H9 (cell line): ENCODE data around the gene KLHDC7A. TPM values are rescaled to one million over a fixed set of nuclear protein-coding genes. Genes with fewer than 3 reads are reported as not detected.

Experiments used
- DNase-seq: peaks from one replicate; pipeline ENCODE4 v3.0.0-alpha.2; 2017
- H2AFZ ChIP-seq: one replicate; pipeline ENCODE4 v1.6.1; 2013; ENCODE audit warnings: mild to moderate bottlenecking, low read length, control low read depth, moderate library complexity
- H2AK5ac ChIP-seq: 2 replicates; pipeline ENCODE4 v1.6.1; 2013; ENCODE audit warnings: low read length, control low read depth, mixed read lengths; ENCODE audit not compliant: insufficient read length
- H2BK120ac ChIP-seq: one replicate; pipeline ENCODE4 v1.6.1; 2013; ENCODE audit warnings: low read depth, mild to moderate bottlenecking, low read length, control low read depth, inconsistent platforms; ENCODE audit not compliant: poor library complexity, severe bottlenecking
- H2BK12ac ChIP-seq: 2 replicates; pipeline ENCODE4 v1.6.1; 2013; ENCODE audit warnings: low read length, control low read depth, mixed read lengths, low read depth; ENCODE audit not compliant: insufficient read length
- H2BK15ac ChIP-seq: 2 replicates; pipeline ENCODE4 v1.6.1; 2013; ENCODE audit warnings: low read depth, low read length, control low read depth
- H2BK20ac ChIP-seq: one replicate; pipeline ENCODE4 v1.6.1; 2013; ENCODE audit warnings: low read depth, mild to moderate bottlenecking, low read length, control low read depth, inconsistent platforms; ENCODE audit not compliant: poor library complexity, severe bottlenecking
- H2BK5ac ChIP-seq: 2 replicates; pipeline ENCODE4 v1.6.1; 2013; ENCODE audit warnings: low read length, control low read depth, mixed read lengths; ENCODE audit not compliant: insufficient read length
- H3K14ac ChIP-seq: 2 replicates; pipeline ENCODE4 v1.6.1; 2013; ENCODE audit warnings: low read length, control low read depth; ENCODE audit not compliant: insufficient read depth
- H3K18ac ChIP-seq: 2 replicates; pipeline ENCODE4 v1.6.1; 2013; ENCODE audit warnings: low read depth, mild to moderate bottlenecking, mixed read lengths, low read length, control low read depth; ENCODE audit not compliant: insufficient read length
- H3K23ac ChIP-seq: 2 replicates; pipeline ENCODE4 v1.6.1; 2013; ENCODE audit warnings: low read length, control low read depth, mixed read lengths, low read depth; ENCODE audit not compliant: insufficient read length
- H3K23me2 ChIP-seq: 2 replicates; pipeline ENCODE4 v1.6.1; 2013; ENCODE audit warnings: low read depth, mild to moderate bottlenecking, mixed read lengths, low read length, control low read depth; ENCODE audit not compliant: insufficient read length, poor library complexity, severe bottlenecking
- H3K27ac ChIP-seq: 2 replicates; pipeline ENCODE4 v1.5.1; 2013; ENCODE audit warnings: low read length, control low read depth, mixed read lengths, low read depth; ENCODE audit not compliant: insufficient read length
- H3K27me3 ChIP-seq: 2 replicates; pipeline ENCODE4 v1.6.1; 2013; ENCODE audit warnings: low read length, control low read depth, inconsistent platforms; ENCODE audit not compliant: insufficient read depth
- H3K4ac ChIP-seq: 2 replicates; pipeline ENCODE4 v1.6.1; 2013; ENCODE audit warnings: low read depth, mild to moderate bottlenecking, control low read depth, inconsistent platforms, low read length, moderate library complexity
- H3K4me1 ChIP-seq: 2 replicates; pipeline ENCODE4 v1.6.1; 2013; ENCODE audit warnings: low read length, control low read depth, inconsistent platforms; ENCODE audit not compliant: insufficient read depth
- H3K4me2 ChIP-seq: 2 replicates; pipeline ENCODE4 v1.6.1; 2013; ENCODE audit warnings: low read length, control low read depth, mixed read lengths; ENCODE audit not compliant: insufficient read length, insufficient read depth
- H3K56ac ChIP-seq: 2 replicates; pipeline ENCODE4 v1.6.1; 2013; ENCODE audit warnings: low read depth, mild to moderate bottlenecking, mixed read lengths, low read length, control low read depth; ENCODE audit not compliant: insufficient read length
- H3K79me1 ChIP-seq: 2 replicates; pipeline ENCODE4 v1.6.1; 2013; ENCODE audit warnings: low read depth, mild to moderate bottlenecking, moderate library complexity, low read length, control low read depth, inconsistent platforms; ENCODE audit not compliant: insufficient read depth, poor library complexity, severe bottlenecking
- H3K79me2 ChIP-seq: 2 replicates; pipeline ENCODE4 v1.6.1; 2013; ENCODE audit warnings: low read length, control low read depth, inconsistent platforms; ENCODE audit not compliant: insufficient read depth
- H3K9ac ChIP-seq: 2 replicates; pipeline ENCODE4 v1.6.1; 2013; ENCODE audit warnings: low read length, control low read depth, mixed read lengths; ENCODE audit not compliant: insufficient read length; ENCODE audit errors: extremely low read depth
- H3K9me3 ChIP-seq: one replicate; pipeline ENCODE4 v1.6.1; 2013; ENCODE audit warnings: low read depth, low read length, inconsistent platforms; ENCODE audit not compliant: control insufficient read depth
- H3T11ph ChIP-seq: one replicate; pipeline ENCODE4 v1.6.1; 2013; ENCODE audit warnings: mild to moderate bottlenecking, low read length, control low read depth, inconsistent platforms
- H4K20me1 ChIP-seq: one replicate; pipeline ENCODE4 v1.6.1; 2013; ENCODE audit not compliant: control insufficient read depth, insufficient read length, insufficient read depth
- H4K5ac ChIP-seq: 2 replicates; pipeline ENCODE4 v1.6.1; 2013; ENCODE audit warnings: low read depth, mild to moderate bottlenecking, mixed read lengths, low read length, control low read depth; ENCODE audit not compliant: insufficient read length
- H4K8ac ChIP-seq: replicated peaks from 2 replicates; pipeline ENCODE4 v1.6.1; 2013; ENCODE audit warnings: low read length, control low read depth, mixed read lengths, low read depth; ENCODE audit not compliant: insufficient read length
- H4K91ac ChIP-seq: 2 replicates; pipeline ENCODE4 v1.6.1; 2013; ENCODE audit warnings: low read depth, mild to moderate bottlenecking, moderate library complexity, mixed read lengths, low read length, control low read depth; ENCODE audit not compliant: insufficient read length
- H3K27ac Mint-ChIP-seq, 3 experiments: 2 replicates in 2 of 3; 3 replicates in 1 of 3; pipeline ENCODE4 v1.8.0; 2020 to 2021; ENCODE audit warnings: mixed read lengths in 3 of 3, mild to moderate bottlenecking in 1 of 3, moderate library complexity in 1 of 3
- H3K27me3 Mint-ChIP-seq: 2 replicates; pipeline ENCODE4 v1.8.0; 2021; ENCODE audit warnings: low read depth, mild to moderate bottlenecking, moderate library complexity, mixed read lengths
- H3K36me3 Mint-ChIP-seq, 3 experiments: 2 replicates in 2 of 3; 3 replicates in 1 of 3; pipeline ENCODE4 v1.8.0; 2020 to 2021; ENCODE audit warnings: low read depth in 3 of 3, mixed read lengths in 3 of 3; ENCODE audit not compliant: insufficient read depth in 1 of 3
- H3K4me1 Mint-ChIP-seq, 2 experiments: 2 replicates each; pipeline ENCODE4 v1.8.0; 2020; ENCODE audit warnings: mixed read lengths in 2 of 2
- H3K4me3 Mint-ChIP-seq, 2 experiments: 2 replicates in 1 of 2; 3 replicates in 1 of 2; pipeline ENCODE4 v1.8.0; 2020 to 2021; ENCODE audit warnings: mild to moderate bottlenecking in 2 of 2, mixed read lengths in 2 of 2, moderate library complexity in 1 of 2
- H3K9me3 Mint-ChIP-seq, 2 experiments: 2 replicates in 1 of 2; 3 replicates in 1 of 2; pipeline ENCODE4 v1.8.0; 2020; ENCODE audit warnings: mild to moderate bottlenecking in 2 of 2, mixed read lengths in 2 of 2, moderate library complexity in 1 of 2
- WGBS: extraction: QIAGEN DNeasy Blood & Tissue Kit; methylation state at CpG from one replicate; pipeline ENCODE4 v1.1.7; 2013; ENCODE audit warnings: missing lambda C conversion rate, low lambda C conversion rate, mixed read lengths; ENCODE audit not compliant: insufficient read length; ENCODE audit errors: extremely low coverage; 5-methylcytosine and 5-hydroxymethylcytosine counted together
- total RNA-seq: library from RNA; stranded (reverse); gene quantifications from 2 replicates; pipeline ENCODE4 v1.2.1, GENCODE V29; 2021
- TF ChIP-seq, protein P1 (sequence below): fragments of 200-600 bp; sonication (generic); conservative IDR thresholded peaks from 3 replicates; pipeline ENCODE4 v1.8.0; 2021; ENCODE audit warnings: antibody characterized with exemption, mild to moderate bottlenecking

Gene KLHDC7A
- total RNA-seq, 1 experiment from 2014 or later: 11.4 TPM

DNA sequence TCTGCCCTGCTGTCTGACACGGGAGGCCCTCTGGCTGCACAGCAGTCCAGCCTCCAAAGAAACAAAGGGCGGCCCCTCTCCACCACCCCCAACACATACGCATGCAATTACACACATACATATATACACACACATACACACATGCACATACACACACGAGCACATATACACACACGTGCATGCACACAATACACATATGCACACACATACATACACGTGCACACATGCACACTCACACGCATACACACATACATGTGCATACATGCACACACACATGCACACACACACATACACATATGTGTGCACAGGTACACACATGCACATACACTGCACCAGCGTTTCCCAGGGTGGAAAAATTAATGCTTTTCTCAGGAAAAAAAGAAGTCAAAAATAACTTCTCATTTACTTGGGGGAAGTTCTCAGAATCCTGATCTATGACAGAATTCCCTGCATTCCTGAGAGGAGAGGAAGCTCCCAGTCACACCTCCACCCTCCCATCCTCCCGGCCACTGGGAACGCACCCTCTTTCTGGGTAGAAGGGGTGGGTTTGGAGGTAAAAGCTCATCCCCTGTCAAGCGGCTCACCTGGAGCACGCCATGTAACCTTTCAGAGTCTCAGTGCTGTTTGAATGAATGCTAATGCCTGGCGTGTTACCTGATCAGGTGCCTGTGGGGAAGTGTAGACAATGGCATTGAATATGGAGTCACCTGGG is 33.1 kb upstream of the KLHDC7A start:
- H3K79me1 ChIP-seq: no peaks in the 10 kb centered on the region
- no peak overlapping the region for H2BK12ac ChIP-seq
- no peaks in the 10 kb centered on the region for H3K9me3 ChIP-seq
- H4K5ac ChIP-seq: no peak overlapping the region
- Mint-ChIP-seq H3K9me3 (peaks cover 10 to 11% of the 10 kb centered on the region in 2 experiments), H3K27me3 (no peaks in the 10 kb centered on the region; the same call in 1 of the 2 replicates), H3K27ac (peak overlapping the region in 1 of 3 experiments; percentile 38; a peak in 1 of 7 replicates), H3K36me3 (peaks cover 0 to 12% (median 0%) of the 10 kb centered on the region in 3 experiments; a peak in 4 of 7 replicates), H3K4me3 (no peak overlapping the region), H3K4me1 (peaks cover 47 to 59% of the 10 kb centered on the region in 2 experiments)
- DNase-seq: no peak
- no peak overlapping the region for H3K23ac ChIP-seq
- no peak overlapping the region for H3K9ac ChIP-seq
- H3K4ac ChIP-seq: no peak overlapping the region
- no peak overlapping the region for H2BK120ac ChIP-seq
- no peak overlapping the region for H3K4me2 ChIP-seq
- no peak overlapping the region for H3K27ac ChIP-seq
- H3K56ac ChIP-seq: no peak overlapping the region
- H2AK5ac ChIP-seq: no peak overlapping the region
- no peak overlapping the region for H3T11ph ChIP-seq
- no peaks in the 10 kb centered on the region for H3K27me3 ChIP-seq
- no peak overlapping the region for H3K14ac ChIP-seq
- H3K23me2 ChIP-seq: no peaks in the 10 kb centered on the region
- no peak overlapping the region for H2BK20ac ChIP-seq
- H4K91ac ChIP-seq: no peak overlapping the region
- no peak overlapping the region for H2BK15ac ChIP-seq
- no peaks in the 10 kb centered on the region for H3K79me2 ChIP-seq
- no peak overlapping the region for H3K18ac ChIP-seq
- no peaks in the 10 kb centered on the region for H4K20me1 ChIP-seq
- H2BK5ac ChIP-seq: no peak overlapping the region
- H2AFZ ChIP-seq: no peak overlapping the region
- TF ChIP-seq, protein P1, sequence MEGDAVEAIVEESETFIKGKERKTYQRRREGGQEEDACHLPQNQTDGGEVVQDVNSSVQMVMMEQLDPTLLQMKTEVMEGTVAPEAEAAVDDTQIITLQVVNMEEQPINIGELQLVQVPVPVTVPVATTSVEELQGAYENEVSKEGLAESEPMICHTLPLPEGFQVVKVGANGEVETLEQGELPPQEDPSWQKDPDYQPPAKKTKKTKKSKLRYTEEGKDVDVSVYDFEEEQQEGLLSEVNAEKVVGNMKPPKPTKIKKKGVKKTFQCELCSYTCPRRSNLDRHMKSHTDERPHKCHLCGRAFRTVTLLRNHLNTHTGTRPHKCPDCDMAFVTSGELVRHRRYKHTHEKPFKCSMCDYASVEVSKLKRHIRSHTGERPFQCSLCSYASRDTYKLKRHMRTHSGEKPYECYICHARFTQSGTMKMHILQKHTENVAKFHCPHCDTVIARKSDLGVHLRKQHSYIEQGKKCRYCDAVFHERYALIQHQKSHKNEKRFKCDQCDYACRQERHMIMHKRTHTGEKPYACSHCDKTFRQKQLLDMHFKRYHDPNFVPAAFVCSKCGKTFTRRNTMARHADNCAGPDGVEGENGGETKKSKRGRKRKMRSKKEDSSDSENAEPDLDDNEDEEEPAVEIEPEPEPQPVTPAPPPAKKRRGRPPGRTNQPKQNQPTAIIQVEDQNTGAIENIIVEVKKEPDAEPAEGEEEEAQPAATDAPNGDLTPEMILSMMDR: no peak
- H4K8ac ChIP-seq: no peak overlapping the region
- peaks cover 8% of the 10 kb centered on the region; the same call in 1 of the 2 replicates for H3K4me1 ChIP-seq
- WGBS: no CpG with 5 or more reads among the region's 13 CpGs
